Osteocyte (in vitro differentiated cells): ENCODE results near the gene STRN4. TPM values are rescaled to one million over a fixed set of nuclear protein-coding genes. Genes with fewer than 3 reads are reported as not detected.

ENCODE experiments used
- DNase-seq: peaks from one replicate; pipeline ENCODE4 v3.0.0; 2021; ENCODE audit warnings: mixed read lengths; ENCODE audit not compliant: unreplicated experiment; ENCODE audit errors: extremely low spot score
- H3K27ac Mint-ChIP-seq: one replicate; pipeline ENCODE4 v1.8.0; 2021; ENCODE audit warnings: mild to moderate bottlenecking, mixed read lengths; ENCODE audit not compliant: unreplicated experiment
- H3K27me3 Mint-ChIP-seq: one replicate; pipeline ENCODE4 v1.8.0; 2021; ENCODE audit warnings: mixed read lengths; ENCODE audit not compliant: unreplicated experiment
- H3K36me3 Mint-ChIP-seq: one replicate; pipeline ENCODE4 v1.8.0; 2021; ENCODE audit warnings: mixed read lengths; ENCODE audit not compliant: unreplicated experiment
- H3K4me1 Mint-ChIP-seq: one replicate; pipeline ENCODE4 v1.8.0; 2021; ENCODE audit warnings: mixed read lengths; ENCODE audit not compliant: unreplicated experiment
- H3K4me3 Mint-ChIP-seq: one replicate; pipeline ENCODE4 v1.8.0; 2021; ENCODE audit warnings: mild to moderate bottlenecking, moderate library complexity, mixed read lengths; ENCODE audit not compliant: unreplicated experiment
- H3K9me3 Mint-ChIP-seq: one replicate; pipeline ENCODE4 v1.8.0; 2021; ENCODE audit warnings: mixed read lengths; ENCODE audit not compliant: unreplicated experiment
- CTCF ChIP-seq: fragments of 200-600 bp; sonication (generic); IDR thresholded peaks from 2 replicates; pipeline ENCODE4 v1.5.0; 2021; ENCODE audit warnings: antibody characterized with exemption, mild to moderate bottlenecking, moderate library complexity
- total RNA-seq: library from RNA; stranded (reverse); gene quantifications from 2 replicates; pipeline ENCODE4 v1.2.1, GENCODE V29; 2021

STRN4 gene
- total RNA-seq, 1 donor from 2014 or later = 93.5 TPM

DNA sequence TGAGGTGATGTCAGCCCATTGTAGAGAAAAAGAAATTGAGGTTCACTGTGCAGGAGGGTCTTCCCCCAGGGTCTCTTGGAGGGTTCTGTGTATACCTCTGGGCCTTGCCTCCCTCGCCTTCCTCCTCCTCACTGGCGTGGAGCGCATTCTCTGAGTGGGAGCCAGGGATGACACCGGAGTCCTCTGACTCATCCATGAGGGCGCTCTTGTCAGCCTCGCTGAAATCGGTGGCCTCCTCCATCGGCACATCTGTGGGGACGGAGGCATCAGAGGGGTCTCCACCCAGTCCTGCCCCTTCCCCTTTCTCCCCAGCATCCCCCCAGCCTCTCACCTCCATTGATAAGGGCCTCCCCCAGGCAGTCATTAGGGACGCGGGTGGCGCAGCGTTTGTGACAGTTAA is 45.5 kb downstream of the STRN4 start:
- Mint-ChIP-seq H3K36me3 (peaks cover 20% of the 10 kb centered on the region), H3K4me3 (no peak overlapping the region), H3K27me3 (no peaks in the 10 kb centered on the region), H3K9me3 (no peaks in the 10 kb centered on the region), H3K4me1 (peaks cover 1% of the 10 kb centered on the region), H3K27ac (no peak overlapping the region)
- TF ChIP-seq CTCF = no peak
- no peak for DNase-seq

GRCh38 chr19:46698395-46699321 is 47.6 kb downstream of the STRN4 start:
- Mint-ChIP-seq H3K27me3 (no peaks in the 10 kb centered on the region), H3K4me3 (no peak overlapping the region), H3K27ac (peak overlapping the region; percentile 27), H3K36me3 (peaks cover 24% of the 10 kb centered on the region), H3K9me3 (no peaks in the 10 kb centered on the region), H3K4me1 (peaks cover 1% of the 10 kb centered on the region)
- TF ChIP-seq CTCF = no peak
- DNase-seq = no peak

- peak; percentile 91 for DNase-seq
- no peak for TF ChIP-seq CTCF
- peaks cover 30% of the 10 kb centered on the region for H3K36me3 Mint-ChIP-seq
- H3K9me3 Mint-ChIP-seq = no peaks in the 10 kb centered on the region
- no peaks in the 10 kb centered on the region for H3K27me3 Mint-ChIP-seq
- H3K27ac Mint-ChIP-seq = peak overlapping the region; percentile 27
- no peak overlapping the region for H3K4me3 Mint-ChIP-seq
- peaks cover 1% of the 10 kb centered on the region for H3K4me1 Mint-ChIP-seq
Measured at GRCh38 chr19:46697204-46697960, 48.9 kb downstream of the STRN4 start.

- no peak for DNase-seq
- no peak for TF ChIP-seq CTCF
- Mint-ChIP-seq H3K9me3 (no peaks in the 10 kb centered on the region), H3K4me1 (peaks cover 1% of the 10 kb centered on the region), H3K4me3 (no peak overlapping the region), H3K36me3 (peaks cover 36% of the 10 kb centered on the region), H3K27ac (no peak overlapping the region), H3K27me3 (no peaks in the 10 kb centered on the region)
Measured at GRCh38 chr19:46696866-46697203, 49.4 kb downstream of the STRN4 start.

DNA sequence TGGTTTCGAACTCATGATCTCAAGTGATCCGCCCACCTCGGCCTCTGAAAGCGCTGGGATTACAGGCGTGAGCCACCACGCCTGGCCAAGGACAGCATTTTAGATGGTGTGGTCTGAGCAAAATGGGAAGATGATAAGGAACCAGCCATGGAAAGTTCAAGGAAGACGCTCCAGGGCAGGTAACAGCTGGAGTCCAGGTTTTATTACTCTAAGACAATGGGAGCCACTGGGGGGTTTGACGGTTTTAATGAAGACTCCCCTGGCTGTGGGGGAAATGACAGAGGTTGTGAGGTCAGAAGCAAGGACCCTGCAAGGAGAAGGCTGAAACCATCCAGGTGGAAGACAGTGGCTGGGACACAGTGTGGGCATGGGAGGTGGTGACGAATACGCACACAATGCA is 50.2 kb downstream of the STRN4 start:
- Mint-ChIP-seq H3K27ac (no peak overlapping the region), H3K27me3 (no peaks in the 10 kb centered on the region), H3K9me3 (no peaks in the 10 kb centered on the region), H3K36me3 (peaks cover 43% of the 10 kb centered on the region), H3K4me3 (no peak overlapping the region), H3K4me1 (peaks cover 1% of the 10 kb centered on the region)
- no peak for TF ChIP-seq CTCF
- DNase-seq = no peak
